Suprapubic skin (tissue), 4 donors: ENCODE measurements around the gene COG8. TPM values are rescaled to one million over a fixed set of nuclear protein-coding genes. Genes with fewer than 3 reads are reported as not detected.
A peak's percentile ranks its signal among the peaks of the same experiment; 100 is the strongest.

Experiments
- DNase-seq, 2 donors: peaks; one replicate each; pipeline ENCODE4 v3.0.0-alpha.2; 2019; ENCODE audit warnings: low spot score in 2 of 2
- H3K27ac ChIP-seq: fragments of 200-600 bp; sonication (generic); one replicate; pipeline ENCODE4 v1.5.1; 2019
- H3K27me3 ChIP-seq: fragments of 200-600 bp; sonication (generic); one replicate; pipeline ENCODE4 v1.5.1; 2019
- H3K36me3 ChIP-seq: fragments of 200-600 bp; sonication (generic); one replicate; pipeline ENCODE4 v1.5.1; 2019
- H3K4me1 ChIP-seq: fragments of 200-600 bp; sonication (generic); one replicate; pipeline ENCODE4 v1.5.1; 2019
- H3K4me3 ChIP-seq: fragments of 200-600 bp; sonication (generic); one replicate; pipeline ENCODE4 v1.5.1; 2019; ENCODE audit warnings: mild to moderate bottlenecking
- H3K9me3 ChIP-seq: fragments of 200-600 bp; sonication (generic); one replicate; pipeline ENCODE4 v1.5.1; 2019
- CTCF ChIP-seq, 2 donors: fragments of 200-600 bp in 1 of 2; fragments of 450-650 bp in 1 of 2; sonication (generic) in 1 of 2; IDR thresholded peaks; one replicate each; pipeline ENCODE4 v1.5.1; 2016 to 2019; ENCODE audit warnings: antibody characterized with exemption in 2 of 2, mild to moderate bottlenecking in 1 of 2, moderate library complexity in 1 of 2
- EP300 ChIP-seq: sonication (generic); formaldehyde crosslinking; IDR thresholded peaks from one replicate; pipeline ENCODE4 v1.6.1; 2017; ENCODE audit warnings: antibody characterized with exemption
- POLR2A ChIP-seq, 2 donors: fragments of 450-650 bp; IDR thresholded peaks; one replicate each; pipeline ENCODE4 v1.6.1; 2017; ENCODE audit warnings: antibody characterized with exemption in 2 of 2, mild to moderate bottlenecking in 2 of 2, moderate library complexity in 2 of 2
- POLR2AphosphoS5 ChIP-seq, 3 donors: sonication (generic); formaldehyde crosslinking; IDR thresholded peaks; one replicate each; pipeline ENCODE4 v1.6.1; 2017; ENCODE audit warnings: antibody characterized with exemption in 3 of 3
- WGBS: methylation state at CpG from one replicate; pipeline ENCODE4 v1.1.5; 2018; 5-methylcytosine and 5-hydroxymethylcytosine counted together
- total RNA-seq, 4 donors: library from RNA; depleted of rRNA; stranded (reverse); fragments of >200 nt; gene quantifications; one replicate each; pipeline ENCODE4 v1.1.0, GENCODE V29; 2016

The COG8 gene
- total RNA-seq, 4 donors from 2014 or later: 45.3 to 70.4 (median 57.0) TPM

- Histone ChIP-seq H3K4me1 (peaks cover 28% of the 10 kb centered on the region), H3K4me3 (peak within 1 kb of the TSS; percentile 94), H3K9me3 (no peaks in the 10 kb centered on the region), H3K36me3 (peaks cover 38% of the 10 kb centered on the region), H3K27me3 (no peaks in the 10 kb centered on the region), H3K27ac (peak within 1 kb of the TSS; percentile 92)
- TF ChIP-seq CTCF (IDR thresholded peaks at IDR 0.05): no peak
- peak in 1 of 2 donors; percentile 72 for TF ChIP-seq POLR2A (IDR thresholded peaks at IDR 0.05)
- no peak for TF ChIP-seq EP300
- TF ChIP-seq POLR2AphosphoS5 (IDR thresholded peaks at IDR 0.05): peak in 2 of 3 donors; percentile 51 to 93
- DNase-seq: peak; percentile 96 to 97
- under 1% methylated on average over 8 of the region's 93 CpGs for WGBS
These were observed 8.9 kb downstream of the COG8 start, which contains the start of gene PDF for GRCh38 chr16:69330286-69331109. Gene PDF, minus strand, starts transcription at chr16:69330588. Its CDS starts 18 bp downstream, at chr16:69330570.

DNA sequence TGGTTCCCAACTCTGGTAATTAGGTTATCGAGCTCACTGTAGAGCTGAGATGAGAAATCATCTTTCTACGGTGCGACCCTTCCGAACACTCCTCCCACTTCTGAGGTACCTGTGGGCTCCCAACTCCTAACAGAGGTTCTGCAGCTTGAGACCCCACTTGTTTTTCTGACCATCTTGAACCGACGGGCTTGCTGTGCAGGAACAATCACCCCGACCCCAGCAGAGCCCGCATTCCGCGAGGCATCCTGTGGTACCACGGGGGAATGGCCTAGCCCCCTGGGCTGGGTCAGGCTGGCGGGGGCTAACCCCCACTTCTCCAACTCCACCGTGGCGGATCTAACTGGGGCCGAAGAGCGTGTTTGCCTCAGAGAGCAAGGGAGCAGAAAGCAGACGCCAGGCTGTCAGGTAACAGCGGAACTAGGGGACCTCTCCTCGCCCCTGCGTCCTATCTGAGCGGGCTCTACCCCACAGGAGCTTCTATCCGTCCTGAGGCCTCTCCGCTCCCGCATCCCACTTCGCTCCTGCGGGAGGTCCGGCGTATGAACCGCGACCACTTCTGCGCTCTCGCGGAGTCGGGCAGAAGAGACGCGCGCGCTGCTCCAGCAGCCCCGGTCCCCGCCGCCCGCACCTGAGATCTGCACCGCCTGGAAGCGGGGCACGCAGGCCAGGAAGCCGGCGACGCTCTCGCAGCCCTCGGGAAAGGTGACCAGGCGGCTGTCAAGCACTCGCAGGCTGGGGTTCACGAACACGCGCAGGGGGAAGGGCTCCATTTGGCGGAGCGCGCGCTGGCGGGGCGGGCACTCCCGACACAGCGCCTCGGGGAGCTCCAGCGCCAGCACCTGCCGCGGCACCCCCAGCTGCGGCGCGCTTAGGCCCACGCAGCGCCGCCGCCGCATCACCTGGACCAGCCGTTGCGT is 9.7 kb downstream of the COG8 start:
- peaks cover 38% of the 10 kb centered on the region for H3K36me3 ChIP-seq
- H3K4me3 ChIP-seq: peak overlapping the region; percentile 94
- TF ChIP-seq POLR2AphosphoS5 (IDR thresholded peaks at IDR 0.05): no peak
- TF ChIP-seq EP300: no peak
- TF ChIP-seq CTCF (IDR thresholded peaks at IDR 0.05): no peak
- no peak for TF ChIP-seq POLR2A (IDR thresholded peaks at IDR 0.05)
- H3K27me3 ChIP-seq: no peaks in the 10 kb centered on the region
- 41% methylated on average over 8 of the region's 77 CpGs for WGBS
- DNase-seq: no peak
- H3K27ac ChIP-seq: peak overlapping the region; percentile 92
- peaks cover 28% of the 10 kb centered on the region for H3K4me1 ChIP-seq
- no peaks in the 10 kb centered on the region for H3K9me3 ChIP-seq

DNA sequence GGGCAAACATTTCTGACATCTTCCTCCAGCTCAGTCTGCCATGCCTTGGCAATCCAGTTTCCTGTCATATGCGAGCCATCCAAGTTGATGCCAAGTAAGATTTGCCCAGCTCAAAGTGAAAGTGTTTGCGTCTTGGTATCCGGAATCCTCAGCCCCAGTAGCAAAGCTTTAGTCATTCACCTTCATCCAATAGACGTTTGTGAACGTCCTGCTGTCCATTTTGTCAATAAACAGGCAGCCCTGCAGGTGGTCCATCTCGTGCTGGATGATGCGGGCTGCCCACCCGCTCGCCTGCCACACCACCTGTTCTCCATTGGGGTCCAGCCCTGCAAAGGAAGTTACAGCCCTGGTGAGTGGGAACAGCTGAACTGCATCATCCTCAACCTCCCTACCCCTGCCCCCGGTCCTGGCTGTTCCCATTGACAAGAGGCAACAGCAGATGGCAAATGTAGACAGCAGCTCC is 10.5 kb downstream of the COG8 start:
- TF ChIP-seq POLR2AphosphoS5 (IDR thresholded peaks at IDR 0.05): no peak
- TF ChIP-seq EP300: no peak
- TF ChIP-seq CTCF (IDR thresholded peaks at IDR 0.05): no peak
- TF ChIP-seq POLR2A (IDR thresholded peaks at IDR 0.05): no peak
- Histone ChIP-seq H3K4me1 (peaks cover 36% of the 10 kb centered on the region), H3K27ac (no peak overlapping the region), H3K27me3 (no peaks in the 10 kb centered on the region), H3K4me3 (peak overlapping the region; percentile 94), H3K9me3 (no peaks in the 10 kb centered on the region), H3K36me3 (peaks cover 38% of the 10 kb centered on the region)
- DNase-seq: no peak
- 44% methylated on average over 10 of the region's 10 CpGs for WGBS

- Histone ChIP-seq H3K4me1 (peaks cover 36% of the 10 kb centered on the region), H3K36me3 (peaks cover 40% of the 10 kb centered on the region), H3K27ac (no peak overlapping the region), H3K4me3 (no peak overlapping the region), H3K9me3 (no peaks in the 10 kb centered on the region), H3K27me3 (no peaks in the 10 kb centered on the region)
- no peak for TF ChIP-seq POLR2AphosphoS5 (IDR thresholded peaks at IDR 0.05)
- TF ChIP-seq CTCF (IDR thresholded peaks at IDR 0.05): no peak
- TF ChIP-seq EP300: no peak
- TF ChIP-seq POLR2A (IDR thresholded peaks at IDR 0.05): no peak
- no peak for DNase-seq
- 88% methylated on average over 14 of the region's 14 CpGs for WGBS
These were observed 11.6 kb downstream of the COG8 start for GRCh38 chr16:69327585-69328310.
